ENCODE measurements around the gene KLF13.

Gene KLF13

DNA sequence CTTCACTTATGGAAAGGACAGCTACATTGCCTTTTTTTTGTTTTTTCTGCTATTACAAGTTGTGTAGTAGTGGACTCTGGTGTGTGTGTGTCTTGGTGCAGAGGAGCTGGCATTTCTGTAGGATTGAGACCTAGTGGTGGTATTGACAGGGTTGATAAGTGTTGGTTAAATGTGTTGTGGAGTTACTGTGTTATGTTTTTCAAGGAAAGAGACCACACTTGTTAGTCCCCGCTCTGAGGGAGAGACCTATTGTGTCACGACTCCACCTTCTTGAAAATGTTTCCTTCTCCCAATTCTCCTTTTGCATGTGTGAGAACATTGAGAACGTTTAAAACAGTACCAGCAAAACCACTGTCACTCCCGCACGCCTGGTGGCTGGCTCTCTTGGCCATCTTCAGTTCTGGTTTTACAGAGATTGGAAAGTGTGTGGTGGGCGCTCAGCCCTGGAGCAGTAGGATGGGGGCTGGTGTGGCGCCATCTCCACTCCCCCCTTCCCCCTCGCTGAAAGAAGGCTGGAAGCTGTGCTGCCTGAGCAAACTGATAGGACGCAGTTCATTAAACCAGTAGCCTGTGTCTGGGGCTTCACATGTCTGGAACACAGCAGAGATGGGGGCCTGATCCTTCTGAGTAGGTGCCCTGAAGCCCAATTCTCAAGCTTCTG is 5.5 kb downstream of the KLF13 start:
- no peak for DNase-seq (ENCODE audit: low read depth in 2 of 2)

DNA sequence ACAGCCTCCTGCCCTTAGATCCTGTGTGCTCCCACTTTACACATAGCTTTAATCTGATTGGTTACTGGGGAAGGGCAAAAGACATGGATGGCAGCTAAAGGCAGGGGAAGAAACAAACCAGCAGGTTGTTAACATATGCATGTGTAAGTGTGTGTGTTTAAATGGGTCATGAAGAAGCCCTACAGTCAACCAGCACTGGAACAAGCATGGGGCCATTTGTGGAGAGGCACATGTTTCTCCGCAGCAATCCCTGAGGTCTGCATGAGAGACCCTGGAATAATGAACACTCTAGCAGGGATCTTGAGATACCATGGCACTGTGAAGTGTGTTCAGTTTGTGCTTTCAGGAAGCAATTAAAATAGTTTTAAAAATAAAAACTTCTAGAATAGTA is 6.0 kb downstream of the KLF13 start:
- DNase-seq (ENCODE audit: low read depth in 2 of 2) = no peak

DNA sequence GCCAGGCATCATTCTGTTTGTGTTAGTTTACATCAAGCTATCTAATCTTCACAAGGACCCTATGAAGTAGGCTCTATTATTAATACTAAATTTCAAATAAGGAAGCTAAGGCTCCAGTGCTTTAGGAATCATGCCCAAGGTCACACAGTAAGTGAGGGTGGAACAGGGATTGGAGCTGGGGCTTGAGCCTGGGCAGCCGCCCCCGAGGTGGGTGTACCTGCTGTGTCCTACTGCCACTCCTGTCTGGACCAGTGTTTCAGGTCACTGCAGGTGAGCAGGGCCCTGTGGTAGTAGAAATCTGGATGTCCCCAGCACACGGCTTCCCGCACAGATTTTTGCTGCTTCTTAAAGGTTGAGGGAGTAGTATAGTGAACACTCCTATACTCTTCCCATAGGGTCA is 6.5 kb downstream of the KLF13 start:
- no peak for DNase-seq (ENCODE audit: low read depth in 2 of 2)

DNA sequence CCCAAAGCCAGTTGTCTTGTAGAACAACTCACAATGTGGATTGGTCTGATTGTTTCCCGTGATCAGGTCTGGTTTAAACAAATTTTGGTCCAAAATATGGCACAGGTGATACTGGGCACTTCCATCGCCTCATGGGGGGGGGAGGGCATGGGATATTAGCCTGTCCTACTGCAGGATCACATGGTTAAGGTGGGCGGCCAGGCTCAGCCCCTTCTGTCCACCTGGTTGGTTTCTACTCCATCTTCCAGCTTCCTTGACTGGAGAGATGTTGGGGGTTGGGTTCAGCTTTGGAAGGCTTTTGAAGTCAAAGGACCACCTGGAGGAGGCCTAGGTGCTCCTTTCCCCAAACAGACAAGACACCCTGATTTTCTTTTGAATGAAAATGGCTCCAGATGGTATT is 7.2 kb downstream of the KLF13 start:
- no peak for DNase-seq (ENCODE audit: low read depth in 2 of 2)

DNA sequence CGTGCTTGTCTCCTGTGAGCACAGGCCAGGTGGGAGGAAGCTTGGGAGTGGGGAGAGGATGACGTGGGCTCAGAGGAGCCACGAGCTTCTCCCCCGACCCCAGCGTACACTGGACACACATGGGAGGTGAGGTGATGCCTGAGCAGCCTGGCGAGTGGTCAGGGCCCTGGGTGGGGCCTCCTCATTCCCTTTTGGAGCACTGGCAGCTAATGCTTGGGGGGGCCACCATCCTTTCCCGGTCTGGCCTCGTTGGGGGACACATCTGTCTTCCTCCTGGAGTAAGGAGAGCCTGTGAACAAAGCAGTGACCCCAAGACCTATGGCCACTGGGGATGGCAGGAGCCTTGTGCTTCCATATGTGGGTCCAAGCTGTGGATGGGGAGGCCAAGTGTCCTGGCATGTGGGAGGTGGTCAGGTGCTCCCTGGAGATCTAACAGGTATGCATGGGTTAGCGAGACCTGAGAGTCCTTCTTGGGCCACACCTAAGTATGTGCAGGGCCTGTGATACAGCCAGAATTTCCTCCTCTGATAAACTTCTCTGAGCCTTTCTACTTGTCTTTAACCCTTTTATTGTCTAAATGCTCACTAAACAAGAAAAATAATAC is 9.5 kb downstream of the KLF13 start:
- DNase-seq (ENCODE audit: low read depth in 2 of 2) = no peak

DNA sequence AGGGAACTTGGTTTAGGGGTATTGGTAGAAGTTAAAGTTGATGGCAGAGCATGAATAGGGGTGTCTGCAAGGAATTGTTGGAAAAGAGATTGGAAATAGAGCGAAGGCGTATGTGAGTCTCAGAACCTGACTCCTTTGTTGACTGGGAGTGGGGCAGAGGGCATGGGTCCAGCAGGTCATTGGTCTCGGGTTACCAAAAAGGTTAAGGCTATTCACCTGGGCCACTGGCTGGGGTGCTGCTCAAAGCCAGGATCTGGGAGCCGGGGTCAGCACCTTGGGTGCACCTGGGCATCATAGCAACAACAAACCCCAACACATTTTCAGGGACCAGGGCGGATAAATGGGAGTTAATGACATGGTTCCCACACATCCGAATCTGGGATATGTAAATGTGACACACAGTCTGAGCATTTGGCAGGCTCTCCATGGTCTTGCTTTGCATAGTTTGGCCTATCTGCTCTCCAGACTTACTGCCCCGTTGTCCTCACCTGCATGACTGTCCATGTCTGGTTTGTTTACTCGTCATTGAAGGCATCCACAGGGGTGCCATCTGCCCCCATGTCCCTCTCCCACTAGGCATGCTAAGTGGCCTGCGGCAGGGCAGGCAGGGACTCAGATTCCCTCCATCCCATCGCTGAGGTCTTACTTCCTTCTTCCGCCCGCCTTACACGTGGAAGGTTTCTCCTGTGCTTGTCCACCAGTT is 10.1 kb downstream of the KLF13 start:
- DNase-seq (ENCODE audit: low read depth in 2 of 2) = no peak

DNA sequence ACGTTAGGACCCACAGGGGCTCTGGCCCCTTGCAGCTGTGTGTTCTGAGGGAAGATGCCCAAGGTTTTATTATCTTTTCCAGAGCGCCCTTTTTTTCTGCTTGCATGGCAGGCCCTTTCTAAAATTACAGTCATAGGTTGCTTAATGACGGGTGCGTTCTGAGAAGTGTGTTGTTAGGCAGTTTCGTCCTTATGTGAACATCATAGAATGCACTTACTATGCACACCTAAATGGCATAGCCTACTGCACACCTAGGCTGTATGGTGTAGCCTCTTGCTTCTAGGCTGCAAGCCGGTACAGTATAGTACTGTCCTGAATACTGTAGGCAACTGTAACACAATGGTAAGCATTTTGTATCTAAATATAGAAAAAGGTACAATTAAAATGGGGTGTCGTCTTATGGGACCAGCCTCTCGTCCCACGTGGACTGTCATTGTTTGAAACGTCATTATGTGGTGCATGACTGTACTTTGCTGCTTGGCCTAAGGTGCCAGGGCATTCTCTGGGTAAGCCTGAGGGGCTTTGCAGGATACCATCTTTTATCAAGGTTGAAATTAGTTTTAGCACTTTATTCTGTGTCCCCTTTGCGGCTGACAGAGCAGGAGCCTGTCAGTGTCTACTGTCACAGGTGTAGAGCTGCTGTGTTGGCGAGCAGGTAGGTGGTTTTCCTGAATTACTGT is 10.9 kb downstream of the KLF13 start:
- DNase-seq (ENCODE audit: low read depth in 2 of 2) = no peak

DNA sequence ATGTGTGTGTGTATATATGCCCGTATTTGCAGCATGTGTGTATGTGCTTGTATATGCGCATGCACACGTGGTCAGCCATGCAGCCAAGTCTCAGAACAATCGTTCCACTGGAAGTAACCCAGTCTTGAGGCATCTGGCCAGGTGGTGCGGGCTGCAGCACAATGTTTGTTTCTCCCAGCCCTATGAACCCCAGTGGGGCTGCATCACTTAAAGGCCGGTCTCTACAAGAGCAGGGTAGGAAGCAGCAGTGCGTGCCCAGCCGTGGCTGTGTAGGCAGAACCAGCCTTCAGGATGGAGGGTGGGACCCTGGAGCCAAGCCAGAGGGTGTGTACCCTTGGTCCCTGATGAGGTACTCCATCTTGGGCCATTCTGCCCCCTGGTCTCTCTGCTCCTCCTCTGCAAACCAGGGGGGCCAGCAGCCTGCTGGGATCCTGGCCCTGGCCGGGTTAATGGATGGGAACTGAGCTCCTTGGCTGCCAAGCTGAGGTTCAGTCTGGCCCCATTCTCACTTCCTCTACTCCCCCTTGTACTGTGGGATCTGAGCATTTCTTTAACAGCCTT is 11.8 kb downstream of the KLF13 start:
- no peak for DNase-seq (ENCODE audit: low read depth in 2 of 2)

DNA sequence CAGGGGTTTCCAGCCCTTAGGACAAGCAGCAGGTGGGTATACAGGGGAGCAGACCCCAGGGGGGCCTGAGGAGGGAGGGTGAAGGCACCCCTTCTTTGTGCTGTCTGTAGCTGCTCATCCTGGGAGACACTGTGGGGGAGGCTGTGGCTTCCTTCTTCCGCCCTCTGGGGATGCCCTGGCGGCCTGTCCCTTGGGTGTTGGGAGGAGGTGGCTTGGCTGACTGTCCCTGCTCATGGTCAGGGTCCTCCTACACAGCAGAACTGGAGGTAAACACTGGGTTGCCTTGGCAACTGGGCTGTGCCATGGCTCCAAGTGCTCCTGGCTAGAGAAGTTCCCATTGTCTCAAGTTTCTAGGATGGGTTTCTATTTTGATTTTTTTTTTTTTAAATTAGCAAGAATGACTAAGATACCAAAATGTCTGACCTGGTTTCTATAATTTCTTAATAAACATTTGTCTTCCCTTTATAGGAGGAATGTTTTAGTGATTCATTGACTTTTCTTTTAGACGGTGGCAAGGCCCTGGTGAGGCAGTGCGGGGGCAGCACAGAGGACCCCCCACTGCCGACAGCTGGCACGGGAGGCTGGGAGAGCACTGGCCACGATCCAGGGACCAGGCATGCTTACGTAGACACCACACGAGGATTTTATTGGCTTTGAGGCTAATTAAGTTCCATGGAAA is 12.4 kb downstream of the KLF13 start:
- DNase-seq (ENCODE audit: low read depth in 2 of 2) = no peak

DNA sequence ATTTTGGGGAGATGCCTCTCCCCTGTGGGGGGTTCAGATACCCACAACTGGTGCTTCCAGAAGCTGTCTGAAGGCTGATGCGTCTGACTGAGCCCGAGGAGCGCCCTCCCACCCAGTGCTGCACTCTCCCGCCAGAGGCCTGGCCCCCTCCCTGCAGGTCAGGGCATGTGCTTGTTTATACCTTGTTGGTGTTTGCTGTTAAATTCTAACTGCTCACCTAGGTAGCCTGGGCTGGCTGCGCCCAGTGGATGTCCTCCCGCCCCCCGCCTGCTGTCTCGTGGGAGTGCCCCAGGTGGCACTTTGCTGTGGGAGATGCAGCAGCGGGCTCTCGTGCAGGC is 12.9 kb downstream of the KLF13 start:
- no peak for DNase-seq (ENCODE audit: low read depth in 2 of 2)

DNA sequence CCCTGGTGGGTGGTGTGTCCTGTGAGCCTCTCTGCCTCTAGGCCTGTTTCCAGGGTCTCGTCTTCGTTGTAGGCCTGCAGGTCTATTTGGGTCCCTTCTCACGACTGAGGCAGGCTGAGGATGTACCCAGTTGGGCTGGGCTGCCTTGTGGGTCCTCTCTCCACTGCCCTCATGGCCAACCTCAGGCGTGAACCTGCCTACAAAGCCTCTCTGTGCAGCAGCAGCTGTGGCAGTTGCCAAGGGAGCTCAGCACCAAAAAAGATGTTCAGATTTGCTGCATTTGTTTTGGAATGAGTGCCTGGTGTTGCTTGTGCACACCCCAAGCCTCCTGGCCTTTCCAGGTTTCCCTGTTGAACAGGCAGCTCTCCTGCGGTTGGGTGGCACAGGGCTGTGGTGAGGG is 13.4 kb downstream of the KLF13 start:
- DNase-seq (ENCODE audit: low read depth in 2 of 2) = no peak

DNA sequence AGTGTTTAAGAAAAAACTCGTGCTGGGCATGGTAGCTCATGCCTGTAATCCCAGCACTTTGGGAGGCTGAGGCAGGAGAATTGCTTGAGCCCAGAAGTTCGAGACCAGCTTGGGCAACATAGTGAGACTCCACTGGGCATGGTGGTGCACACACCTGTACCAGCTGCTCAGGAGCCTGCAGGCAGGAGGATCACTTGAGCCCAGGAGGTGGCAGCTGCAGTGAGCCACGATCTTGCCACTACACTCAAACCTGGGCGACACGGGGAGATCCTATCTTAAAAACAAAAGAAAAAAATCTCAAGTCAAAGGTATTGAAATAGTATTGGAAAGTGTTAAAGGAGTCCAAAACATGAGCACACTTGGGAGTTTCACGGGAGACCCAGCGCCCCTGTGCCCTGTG is 14.0 kb downstream of the KLF13 start:
- DNase-seq (ENCODE audit: low read depth in 2 of 2) = no peak

DNA sequence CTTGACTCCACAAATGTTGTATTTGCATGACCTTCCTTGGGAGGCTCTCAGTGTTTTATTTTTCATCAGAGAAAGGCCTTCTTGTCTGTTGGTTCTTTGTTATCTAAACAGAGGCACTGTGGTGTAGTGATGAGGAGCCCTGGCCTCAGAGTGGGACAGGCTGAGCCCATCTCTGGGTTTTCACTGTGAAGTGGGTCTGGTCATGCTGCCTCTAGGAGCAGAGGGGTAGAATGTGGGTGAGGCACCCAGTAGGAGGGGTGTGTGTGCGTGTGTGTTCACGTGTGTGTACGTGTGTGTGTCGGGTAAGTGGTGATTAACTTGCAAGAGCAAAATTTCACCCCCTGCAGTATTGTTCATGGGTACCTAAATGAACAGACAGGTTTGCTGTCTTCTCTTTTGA is 14.4 kb downstream of the KLF13 start:
- no peak for DNase-seq (ENCODE audit: low read depth in 2 of 2)

DNA sequence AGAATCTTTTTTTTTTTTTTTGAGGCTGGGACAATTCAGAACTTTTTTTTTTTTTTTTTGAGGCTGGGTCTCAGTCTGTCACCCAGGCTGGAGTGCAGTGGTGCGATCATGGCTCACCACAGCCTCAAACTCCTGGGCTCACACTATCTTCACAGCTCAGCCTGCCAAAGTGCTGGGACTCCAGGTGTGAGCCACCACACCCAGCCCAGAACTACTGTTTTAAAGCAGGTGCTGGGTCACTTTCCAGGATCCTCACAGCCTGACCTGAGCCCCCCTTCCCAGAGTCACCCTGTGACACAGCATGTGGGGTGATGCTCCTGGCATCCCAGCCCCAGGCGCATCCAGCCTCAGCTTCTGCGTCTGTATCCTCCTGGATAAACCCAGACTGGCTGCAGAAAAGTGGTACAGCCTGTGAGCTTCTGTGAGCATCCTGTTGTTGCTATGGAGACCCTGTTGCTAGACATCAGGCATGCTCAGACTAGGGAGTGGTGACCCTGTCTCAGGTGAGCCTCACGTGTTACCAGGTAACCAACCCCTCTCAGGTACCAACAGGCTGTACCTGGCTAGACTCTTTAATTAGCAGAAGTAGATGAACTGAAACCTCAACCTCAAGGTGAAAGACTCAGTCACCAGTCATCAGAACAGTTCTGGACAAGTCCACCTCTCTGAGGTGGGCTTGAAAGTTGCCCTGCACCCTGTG is 15.0 kb downstream of the KLF13 start:
- no peak for DNase-seq (ENCODE audit: low read depth in 2 of 2)

DNA sequence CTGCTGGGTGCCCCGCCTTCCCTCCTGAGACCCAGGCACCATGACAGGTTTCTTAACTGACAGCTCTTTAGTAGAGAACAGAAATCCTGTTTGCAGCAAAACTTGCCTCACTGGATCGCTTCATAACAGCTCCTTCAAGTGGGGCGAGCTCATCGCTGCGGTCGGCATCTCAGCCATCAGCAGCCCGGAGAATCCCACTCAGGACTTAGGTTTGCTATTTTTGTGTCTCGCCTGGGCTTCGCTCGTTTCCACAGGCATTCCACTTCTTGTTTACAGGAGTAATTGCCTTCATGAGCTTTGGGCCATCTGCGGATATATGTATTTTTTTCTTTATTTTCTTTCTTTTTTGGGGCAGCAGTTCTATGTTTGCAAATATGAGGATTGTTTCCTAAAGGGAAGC is 15.7 kb downstream of the KLF13 start:
- no peak for DNase-seq (ENCODE audit: low read depth in 2 of 2)

DNA sequence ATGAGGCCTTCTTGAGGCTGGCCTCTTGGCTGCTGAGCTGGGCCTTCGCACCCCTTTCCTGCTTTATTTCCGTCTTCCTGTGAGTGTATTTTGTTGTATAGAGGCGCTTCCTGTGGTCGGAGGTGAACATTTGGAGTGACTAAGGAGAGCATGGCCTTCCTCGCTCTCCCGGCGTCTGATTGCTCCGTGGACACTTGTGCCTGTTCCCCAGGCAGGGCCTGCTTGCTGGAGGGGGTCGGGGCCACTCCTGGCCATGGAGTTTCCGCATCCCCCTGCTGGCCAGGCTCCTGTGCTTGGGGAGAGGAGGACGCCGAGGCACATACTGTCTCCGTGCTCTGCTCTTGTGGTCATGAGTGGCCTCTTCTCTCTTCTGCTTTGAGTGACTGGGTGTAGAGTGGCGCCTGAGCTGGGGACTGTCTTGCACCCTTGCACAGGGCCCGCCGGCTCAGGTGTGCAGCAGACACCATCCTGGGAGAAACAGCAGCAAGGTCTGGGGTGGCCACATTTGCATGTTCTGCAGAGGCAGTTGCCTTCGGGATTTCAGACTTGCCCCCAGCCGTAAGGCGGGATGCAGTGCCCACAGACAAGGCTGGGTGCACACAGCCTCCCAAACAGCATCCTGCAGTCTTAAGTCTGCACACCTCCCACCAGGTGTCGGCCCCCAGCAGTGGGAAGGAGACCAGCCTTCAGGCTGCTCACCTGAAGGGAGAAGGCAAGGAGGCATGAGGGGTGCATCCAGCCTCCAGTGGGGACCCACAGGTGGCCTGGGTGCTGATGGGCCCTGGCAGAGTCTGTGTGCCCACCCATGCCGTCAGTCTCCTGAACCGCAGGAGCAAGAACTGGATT is 16.4 kb downstream of the KLF13 start:
- no peak for DNase-seq (ENCODE audit: low read depth in 2 of 2)

DNA sequence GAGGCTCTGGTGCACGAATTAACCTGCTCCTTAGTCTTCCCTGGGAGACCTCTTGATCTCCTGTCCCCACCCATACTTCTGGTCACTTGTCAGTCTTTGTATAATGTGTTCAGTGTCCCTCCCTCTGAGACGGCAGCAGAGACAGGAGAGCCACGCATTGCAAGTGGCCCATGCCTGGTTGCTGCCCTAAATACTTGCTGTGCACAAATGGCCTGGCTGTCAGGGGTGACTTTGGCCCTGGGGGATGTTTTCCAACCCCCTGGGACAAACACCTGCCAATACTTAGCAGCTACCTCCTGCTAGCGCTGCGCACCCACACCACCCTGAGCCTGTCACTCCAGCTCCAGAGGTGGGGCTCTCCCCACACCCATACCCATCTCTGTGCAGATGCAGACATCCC is 17.2 kb downstream of the KLF13 start:
- DNase-seq (ENCODE audit: low read depth in 2 of 2) = no peak

DNA sequence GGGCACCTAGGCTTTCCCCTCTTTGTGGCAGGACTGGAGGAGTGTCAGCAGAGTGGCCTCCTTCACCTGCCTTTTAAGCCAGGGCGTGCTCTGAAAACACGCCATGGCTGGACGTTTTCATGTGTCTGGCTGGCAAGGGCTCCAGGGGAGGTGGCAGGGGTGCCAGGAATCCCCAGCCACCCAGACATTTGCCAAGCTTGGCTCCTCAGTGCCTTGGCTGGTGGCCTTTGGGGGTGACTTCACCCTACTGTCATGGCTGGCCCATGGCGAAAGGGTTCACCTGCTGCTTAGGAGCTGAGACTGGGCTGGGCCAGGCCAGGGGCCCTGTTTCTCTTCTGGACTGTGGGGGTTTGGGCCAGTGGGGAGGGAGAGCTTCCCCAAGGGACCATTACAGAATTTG is 17.6 kb downstream of the KLF13 start:
- DNase-seq (ENCODE audit: low read depth in 2 of 2) = no peak

DNA sequence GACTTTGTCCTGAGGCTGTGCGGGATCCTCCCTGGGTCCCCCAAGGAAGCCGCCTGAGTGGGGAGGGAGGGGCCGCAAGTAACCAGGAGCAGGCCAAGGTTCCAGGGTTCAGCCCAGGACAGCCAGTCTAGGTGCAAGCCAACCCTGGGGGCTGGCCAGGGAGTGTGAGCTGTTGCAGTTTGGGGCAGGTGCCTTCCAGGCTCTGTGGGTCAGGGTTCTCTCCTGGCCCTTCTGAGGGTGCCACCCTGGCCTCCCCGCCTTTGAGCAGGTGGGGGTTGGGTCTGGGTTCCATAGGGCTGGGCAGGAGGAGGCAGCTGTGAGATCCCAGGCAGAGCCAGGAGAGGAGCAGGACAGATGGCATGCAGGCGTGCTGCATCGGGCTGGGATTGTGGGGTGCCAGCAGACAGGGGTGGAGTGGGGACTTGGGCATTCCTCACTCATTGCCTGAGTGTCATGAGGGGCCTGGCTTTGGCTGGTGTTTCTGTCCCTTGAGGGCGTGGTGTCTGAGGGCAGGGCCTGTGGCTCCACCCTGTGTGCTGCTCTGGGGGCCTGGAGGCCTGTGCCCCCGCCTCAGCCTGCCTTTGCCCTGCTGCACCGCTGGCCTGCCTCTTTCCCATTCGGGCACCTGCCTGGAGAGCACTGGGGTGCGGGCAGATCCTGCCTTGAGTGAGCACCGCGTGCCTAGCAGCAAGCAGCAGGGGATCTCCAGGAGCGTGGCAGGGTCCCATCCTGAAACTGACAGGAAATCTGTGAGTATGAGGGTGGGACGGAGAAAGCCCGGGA is 18.4 kb downstream of the KLF13 start:
- DNase-seq (ENCODE audit: low read depth in 2 of 2) = peak in 1 of 2 donors; percentile 57

All from stimulated activated CD8-positive, alpha-beta memory T cell treated with anti-CD3 and anti-CD28 coated beads, Interleukin-2, amount 100 ng/mL, for 48 hours (primary cell).